Endothelial cell (in vitro differentiated cells): ENCODE measurements around the gene RBP5. TPM values are rescaled to one million over a fixed set of nuclear protein-coding genes. Genes with fewer than 3 reads are reported as not detected.
A peak's percentile ranks its signal among the peaks of the same experiment; 100 is the strongest.

Experiments
- DNase-seq: peaks from one replicate; pipeline ENCODE4 v3.0.0; 2021; ENCODE audit warnings: low spot score
- H3K27ac Mint-ChIP-seq: one replicate; pipeline ENCODE4 v1.8.0; 2021; ENCODE audit warnings: mixed read lengths, inconsistent platforms; ENCODE audit not compliant: unreplicated experiment
- H3K27me3 Mint-ChIP-seq: one replicate; pipeline ENCODE4 v1.8.0; 2021; ENCODE audit warnings: mild to moderate bottlenecking, moderate library complexity, mixed read lengths, inconsistent platforms; ENCODE audit not compliant: unreplicated experiment
- H3K36me3 Mint-ChIP-seq: one replicate; pipeline ENCODE4 v1.8.0; 2021; ENCODE audit warnings: mild to moderate bottlenecking, low read depth, mixed read lengths, inconsistent platforms; ENCODE audit not compliant: unreplicated experiment
- H3K4me1 Mint-ChIP-seq: one replicate; pipeline ENCODE4 v1.8.0; 2021; ENCODE audit warnings: mild to moderate bottlenecking, mixed read lengths, inconsistent platforms; ENCODE audit not compliant: unreplicated experiment
- H3K4me3 Mint-ChIP-seq: one replicate; pipeline ENCODE4 v1.8.0; 2021; ENCODE audit warnings: mild to moderate bottlenecking, mixed read lengths, inconsistent platforms; ENCODE audit not compliant: unreplicated experiment
- H3K9me3 Mint-ChIP-seq: one replicate; pipeline ENCODE4 v1.8.0; 2021; ENCODE audit warnings: mixed read lengths, inconsistent platforms; ENCODE audit not compliant: unreplicated experiment
- CTCF ChIP-seq: fragments of 200-600 bp; sonication (generic); IDR thresholded peaks from one replicate; pipeline ENCODE4 v1.5.0; 2021; ENCODE audit warnings: antibody characterized with exemption; ENCODE audit not compliant: unreplicated experiment
- total RNA-seq: library from RNA; stranded (reverse); fragmentation: NEBNext Ultra II Directional; extraction: Animal tissue kit (Norgen Biotek cat#: 25700); gene quantifications from one replicate; pipeline ENCODE4 v1.2.1, GENCODE V29; 2021; ENCODE audit not compliant: unreplicated experiment

Gene RBP5
- total RNA-seq, 1 donor from 2014 or later = 1.0 TPM

DNA sequence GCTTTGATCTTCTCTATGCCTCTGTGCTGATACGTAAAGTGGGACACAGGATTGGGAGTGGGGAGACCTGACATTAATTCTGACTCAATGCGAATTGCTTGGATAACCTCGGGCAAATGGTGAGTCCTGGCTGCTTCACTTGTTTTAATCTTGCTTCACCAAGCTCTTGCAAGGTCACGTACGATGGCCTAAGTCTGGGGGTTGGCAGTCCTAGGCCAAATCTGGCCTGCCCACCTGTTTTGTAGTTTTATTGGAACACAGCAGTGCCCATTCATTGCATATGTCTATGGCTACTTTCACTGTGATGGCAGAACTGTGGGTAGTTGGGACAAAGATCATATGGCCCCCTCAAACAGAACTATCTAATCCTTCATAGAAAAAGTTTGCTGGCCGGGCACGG lies 14.9 kb upstream of the RBP5 start:
- peaks cover 53% of the 10 kb centered on the region for H3K36me3 Mint-ChIP-seq
- H3K27ac Mint-ChIP-seq = no peak overlapping the region

GRCh38 chr12:7142809-7143465 lies 14.2 kb upstream of the RBP5 start:
- no peak for TF ChIP-seq CTCF
- Mint-ChIP-seq H3K4me1 (no peaks in the 10 kb centered on the region), H3K27me3 (peaks cover 3% of the 10 kb centered on the region), H3K36me3 (peaks cover 48% of the 10 kb centered on the region), H3K9me3 (no peaks in the 10 kb centered on the region), H3K4me3 (no peak overlapping the region), H3K27ac (no peak overlapping the region)
- DNase-seq = no peak

More for the DNA sequence above, 14.9 kb upstream of the RBP5 start:
- H3K9me3 Mint-ChIP-seq = no peaks in the 10 kb centered on the region
- peaks cover 3% of the 10 kb centered on the region for H3K27me3 Mint-ChIP-seq
- no peak overlapping the region for H3K4me3 Mint-ChIP-seq
- no peaks in the 10 kb centered on the region for H3K4me1 Mint-ChIP-seq
- TF ChIP-seq CTCF = no peak
- DNase-seq = no peak

GRCh38 chr12:7142056-7142644 lies 13.5 kb upstream of the RBP5 start:
- peak; percentile 78 for TF ChIP-seq CTCF
- peak overlapping the region; percentile 31 for H3K27ac Mint-ChIP-seq
- peak; percentile 79 for DNase-seq
- no peaks in the 10 kb centered on the region for H3K9me3 Mint-ChIP-seq
- no peaks in the 10 kb centered on the region for H3K4me1 Mint-ChIP-seq
- peaks cover 53% of the 10 kb centered on the region for H3K36me3 Mint-ChIP-seq
- H3K27me3 Mint-ChIP-seq = peaks cover 3% of the 10 kb centered on the region
- peak overlapping the region; percentile 29 for H3K4me3 Mint-ChIP-seq

- Mint-ChIP-seq H3K36me3 (peaks cover 56% of the 10 kb centered on the region), H3K4me1 (no peaks in the 10 kb centered on the region), H3K27me3 (peaks cover 3% of the 10 kb centered on the region), H3K4me3 (peak overlapping the region; percentile 50), H3K9me3 (no peaks in the 10 kb centered on the region), H3K27ac (no peak overlapping the region)
- no peak for DNase-seq
- TF ChIP-seq CTCF = no peak
Measured at GRCh38 chr12:7141351-7142005, 12.8 kb upstream of the RBP5 start.

GRCh38 chr12:7139200-7139599 lies 10.5 kb upstream of the RBP5 start:
- H3K27ac Mint-ChIP-seq = no peak overlapping the region
- no peak for TF ChIP-seq CTCF
- no peak for DNase-seq
- H3K4me3 Mint-ChIP-seq = peak overlapping the region; percentile 27
- peaks cover 64% of the 10 kb centered on the region for H3K36me3 Mint-ChIP-seq
- H3K27me3 Mint-ChIP-seq = peaks cover 6% of the 10 kb centered on the region
- H3K9me3 Mint-ChIP-seq = no peaks in the 10 kb centered on the region
- no peaks in the 10 kb centered on the region for H3K4me1 Mint-ChIP-seq
